Measurements from ENCODE around the gene WASF2.

WASF2 gene

DNA sequence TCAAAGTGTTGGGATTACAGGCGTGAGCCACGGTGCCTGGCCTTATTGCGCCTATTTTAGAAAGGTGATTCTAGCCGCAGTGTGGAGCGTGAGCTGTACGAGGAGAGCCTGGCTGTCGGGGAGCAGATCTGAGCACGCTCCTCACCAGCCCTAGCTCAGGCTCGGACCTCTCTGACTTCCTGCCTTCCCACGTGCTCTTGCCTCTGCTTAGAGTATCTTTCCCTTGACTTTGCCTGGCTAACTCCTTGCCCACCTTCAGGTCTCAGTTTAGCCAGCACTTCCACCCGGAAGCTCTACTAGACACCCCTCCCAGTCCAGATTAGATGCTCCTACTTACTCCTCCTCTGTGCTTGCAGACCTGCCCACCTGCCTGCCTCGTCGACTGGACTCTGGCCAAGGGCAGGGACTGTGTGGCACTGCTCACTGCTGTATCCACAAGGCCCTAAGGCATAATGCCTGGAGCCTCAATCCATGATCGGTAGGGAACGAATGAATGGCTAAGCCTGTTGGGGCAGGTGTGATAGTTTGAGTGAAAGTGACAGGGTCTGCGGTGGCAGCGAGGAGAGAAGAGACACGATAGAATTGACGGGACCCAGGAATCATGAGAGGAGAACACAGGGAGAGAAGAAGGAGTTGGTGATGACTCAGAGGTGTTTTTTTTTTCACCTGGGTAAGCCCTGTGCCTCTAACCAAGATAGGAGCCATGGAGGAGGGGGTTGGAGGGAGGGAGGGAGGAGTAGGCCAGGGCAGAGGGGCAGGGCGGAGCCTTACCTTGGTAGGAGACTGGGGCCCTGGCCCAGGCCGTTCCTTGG, 28.1 kb upstream of the WASF2 start:
- H2BK5ac ChIP-seq (ENCODE audit: low read depth, low read length, poor library complexity, severe bottlenecking) = no peak overlapping the region
- no peak overlapping the region for H2BK120ac ChIP-seq (ENCODE audit: low read depth, low read length)
- no peak overlapping the region for H3K27ac ChIP-seq (ENCODE audit: low read length, poor library complexity, severe bottlenecking)
- H3K4me1 ChIP-seq (ENCODE audit: control insufficient read depth, insufficient read depth, low read depth, low read length) = peaks cover 33% of the 10 kb centered on the region
- no peak overlapping the region for H3K4me3 ChIP-seq (ENCODE audit: insufficient read depth in 1 of 2, low read depth in 1 of 2, low read length in 2 of 2)
- no peak overlapping the region for H4K91ac ChIP-seq (ENCODE audit: low read length)
- no peak overlapping the region for H3K4me2 ChIP-seq (ENCODE audit: low read length, poor library complexity, severe bottlenecking)
- DNase-seq = no peak
- H2BK12ac ChIP-seq (ENCODE audit: low read length in 2 of 2) = peak overlapping the region; percentile 38 to 75
- H3K27me3 ChIP-seq (ENCODE audit: control insufficient read depth in 1 of 2, insufficient read depth in 1 of 2, low read length in 2 of 2) = no peaks in the 10 kb centered on the region
- no peaks in the 10 kb centered on the region for H3K9me3 ChIP-seq (ENCODE audit: control insufficient read depth, low read length)
- no peaks in the 10 kb centered on the region for H3K79me1 ChIP-seq (replicated peaks; ENCODE audit: low read length, poor library complexity, severe bottlenecking)
- 80% methylated on average over 20 of the region's 21 CpGs for WGBS
- H3K9ac ChIP-seq (ENCODE audit: low read length) = no peak overlapping the region
- no peak overlapping the region for H2BK15ac ChIP-seq (ENCODE audit: low read depth, poor library complexity, severe bottlenecking)
- no peak overlapping the region for H2AK5ac ChIP-seq (ENCODE audit: low read length, severe bottlenecking)
- H3K4ac ChIP-seq (ENCODE audit: low read depth in 1 of 2, low read length in 2 of 2) = no peak overlapping the region
- H3K14ac ChIP-seq (ENCODE audit: low read length in 2 of 2) = no peak overlapping the region
- H3K18ac ChIP-seq (ENCODE audit: low read depth in 1 of 2, low read length in 2 of 2) = peak overlapping the region in 1 of 2 experiments; percentile 42
- no peaks in the 10 kb centered on the region for H3K36me3 ChIP-seq (ENCODE audit: control insufficient read depth in 1 of 2, insufficient read depth in 2 of 2, low read depth in 1 of 2, low read length in 2 of 2)
- H2AFZ ChIP-seq (ENCODE audit: low read depth, low read length) = no peak overlapping the region
- no peak overlapping the region for H3K23ac ChIP-seq (ENCODE audit: low read length in 2 of 2)
- no peak overlapping the region for H4K8ac ChIP-seq (ENCODE audit: low read length)

DNA sequence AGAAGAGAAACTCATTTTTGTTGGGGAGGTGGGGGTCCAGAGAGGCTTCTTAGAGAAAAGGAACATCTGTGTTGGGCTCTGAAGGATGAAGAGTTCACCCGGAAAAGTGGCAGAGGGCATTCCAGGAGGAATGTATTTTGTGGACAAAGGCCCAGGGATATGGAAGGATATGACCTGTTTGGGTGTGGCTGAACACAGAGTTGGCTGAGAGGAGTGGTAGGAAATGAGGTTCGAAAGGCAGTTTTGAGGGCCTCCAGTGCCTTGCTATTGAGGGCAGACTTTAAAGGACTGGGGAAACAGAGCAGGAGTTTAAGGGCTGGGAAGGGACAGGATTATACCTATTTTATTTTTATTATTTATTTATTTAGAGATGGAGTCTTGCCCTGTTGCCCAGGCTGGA, 27.3 kb upstream of the WASF2 start:
- Histone ChIP-seq H2BK12ac (ENCODE audit: low read length in 2 of 2) (no peak overlapping the region), H2AK5ac (ENCODE audit: low read length, severe bottlenecking) (no peak overlapping the region), H3K27me3 (ENCODE audit: control insufficient read depth in 1 of 2, insufficient read depth in 1 of 2, low read length in 2 of 2) (no peaks in the 10 kb centered on the region), H4K91ac (ENCODE audit: low read length) (no peak overlapping the region), H3K36me3 (ENCODE audit: control insufficient read depth in 1 of 2, insufficient read depth in 2 of 2, low read depth in 1 of 2, low read length in 2 of 2) (no peaks in the 10 kb centered on the region), H2BK5ac (ENCODE audit: low read depth, low read length, poor library complexity, severe bottlenecking) (no peak overlapping the region), H3K4ac (ENCODE audit: low read depth in 1 of 2, low read length in 2 of 2) (no peak overlapping the region), H3K18ac (ENCODE audit: low read depth in 1 of 2, low read length in 2 of 2) (no peak overlapping the region), H2AFZ (ENCODE audit: low read depth, low read length) (no peak overlapping the region), H3K4me1 (ENCODE audit: control insufficient read depth, insufficient read depth, low read depth, low read length) (peaks cover 26% of the 10 kb centered on the region), H2BK120ac (ENCODE audit: low read depth, low read length) (no peak overlapping the region), H3K14ac (ENCODE audit: low read length in 2 of 2) (no peak overlapping the region), H3K9ac (ENCODE audit: low read length) (no peak overlapping the region), H3K4me2 (ENCODE audit: low read length, poor library complexity, severe bottlenecking) (no peak overlapping the region), H3K27ac (ENCODE audit: low read length, poor library complexity, severe bottlenecking) (no peak overlapping the region), H3K23ac (ENCODE audit: low read length in 2 of 2) (no peak overlapping the region), H2BK15ac (ENCODE audit: low read depth, poor library complexity, severe bottlenecking) (no peak overlapping the region), H4K8ac (ENCODE audit: low read length) (no peak overlapping the region), H3K9me3 (ENCODE audit: control insufficient read depth, low read length) (no peaks in the 10 kb centered on the region), H3K79me1 (replicated peaks; ENCODE audit: low read length, poor library complexity, severe bottlenecking) (no peaks in the 10 kb centered on the region), H3K4me3 (ENCODE audit: insufficient read depth in 1 of 2, low read depth in 1 of 2, low read length in 2 of 2) (no peak overlapping the region)
- 87% methylated on average over 2 of the region's 2 CpGs for WGBS
- no peak for DNase-seq

DNA sequence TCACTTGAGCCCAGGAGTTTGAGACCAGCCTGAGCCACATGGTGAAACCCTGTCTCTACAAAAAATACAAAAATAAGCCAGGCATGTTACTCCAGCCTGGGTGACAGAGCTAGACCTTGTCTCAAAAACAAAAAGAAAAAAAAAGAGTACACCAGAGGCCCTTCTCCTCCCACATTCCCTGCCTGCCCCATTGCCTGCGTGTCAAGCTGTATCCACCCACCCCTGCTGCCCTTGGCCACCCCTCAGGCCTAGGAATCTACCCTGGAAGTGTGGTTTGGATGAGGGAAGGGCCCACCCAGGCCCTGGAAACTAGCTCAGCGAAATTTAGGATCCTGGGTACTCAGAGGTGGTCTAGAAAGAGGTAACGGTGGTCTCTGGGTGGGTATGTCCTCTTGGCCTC, 25.7 kb upstream of the WASF2 start:
- no peak for DNase-seq
- no peak overlapping the region for H3K27ac ChIP-seq (ENCODE audit: low read length, poor library complexity, severe bottlenecking)
- H3K23ac ChIP-seq (ENCODE audit: low read length in 2 of 2) = no peak overlapping the region
- no peak overlapping the region for H3K4me3 ChIP-seq (ENCODE audit: insufficient read depth in 1 of 2, low read depth in 1 of 2, low read length in 2 of 2)
- WGBS = 94% methylated on average over 2 of the region's 3 CpGs
- no peak overlapping the region for H3K9ac ChIP-seq (ENCODE audit: low read length)
- H4K8ac ChIP-seq (ENCODE audit: low read length) = peak overlapping the region; percentile 51
- peaks cover 19% of the 10 kb centered on the region for H3K4me1 ChIP-seq (ENCODE audit: control insufficient read depth, insufficient read depth, low read depth, low read length)
- H2BK15ac ChIP-seq (ENCODE audit: low read depth, poor library complexity, severe bottlenecking) = peak overlapping the region; percentile 18
- H3K9me3 ChIP-seq (ENCODE audit: control insufficient read depth, low read length) = no peaks in the 10 kb centered on the region
- H2BK120ac ChIP-seq (ENCODE audit: low read depth, low read length) = no peak overlapping the region
- H2AFZ ChIP-seq (ENCODE audit: low read depth, low read length) = no peak overlapping the region
- no peak overlapping the region for H4K91ac ChIP-seq (ENCODE audit: low read length)
- H3K27me3 ChIP-seq (ENCODE audit: control insufficient read depth in 1 of 2, insufficient read depth in 1 of 2, low read length in 2 of 2) = no peaks in the 10 kb centered on the region
- no peaks in the 10 kb centered on the region for H3K36me3 ChIP-seq (ENCODE audit: control insufficient read depth in 1 of 2, insufficient read depth in 2 of 2, low read depth in 1 of 2, low read length in 2 of 2)
- no peaks in the 10 kb centered on the region for H3K79me1 ChIP-seq (replicated peaks; ENCODE audit: low read length, poor library complexity, severe bottlenecking)
- H3K4me2 ChIP-seq (ENCODE audit: low read length, poor library complexity, severe bottlenecking) = no peak overlapping the region
- no peak overlapping the region for H3K18ac ChIP-seq (ENCODE audit: low read depth in 1 of 2, low read length in 2 of 2)
- H2BK5ac ChIP-seq (ENCODE audit: low read depth, low read length, poor library complexity, severe bottlenecking) = no peak overlapping the region
- peak overlapping the region in 1 of 2 experiments; percentile 38 for H2BK12ac ChIP-seq (ENCODE audit: low read length in 2 of 2)
- no peak overlapping the region for H3K4ac ChIP-seq (ENCODE audit: low read depth in 1 of 2, low read length in 2 of 2)
- no peak overlapping the region for H2AK5ac ChIP-seq (ENCODE audit: low read length, severe bottlenecking)
- no peak overlapping the region for H3K14ac ChIP-seq (ENCODE audit: low read length in 2 of 2)

DNA sequence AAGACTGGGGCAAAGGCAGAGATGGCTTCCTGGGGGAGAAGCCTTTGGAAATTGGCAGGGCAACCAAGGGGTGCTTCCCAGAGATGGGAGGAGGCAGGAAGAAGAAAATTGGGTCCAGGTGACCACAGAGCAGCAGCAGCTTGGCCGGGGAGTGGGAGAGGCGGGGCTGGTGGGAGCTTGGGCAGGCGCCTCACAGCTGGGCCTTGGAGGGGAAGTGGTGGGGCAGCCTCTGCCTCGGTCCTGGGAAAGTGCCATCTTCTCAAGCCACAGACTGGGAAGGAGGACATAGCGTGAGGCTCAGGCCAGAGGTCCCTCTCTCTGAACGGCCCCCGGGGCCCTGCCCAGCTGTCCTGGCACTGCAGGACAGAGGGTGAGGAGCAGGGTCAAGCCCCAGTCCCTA, 24.0 kb upstream of the WASF2 start:
- Histone ChIP-seq H3K9me3 (ENCODE audit: control insufficient read depth, low read length) (no peaks in the 10 kb centered on the region), H3K18ac (ENCODE audit: low read depth in 1 of 2, low read length in 2 of 2) (no peak overlapping the region), H3K36me3 (ENCODE audit: control insufficient read depth in 1 of 2, insufficient read depth in 2 of 2, low read depth in 1 of 2, low read length in 2 of 2) (no peaks in the 10 kb centered on the region), H3K4me1 (ENCODE audit: control insufficient read depth, insufficient read depth, low read depth, low read length) (peaks cover 5% of the 10 kb centered on the region), H3K9ac (ENCODE audit: low read length) (no peak overlapping the region), H3K27me3 (ENCODE audit: control insufficient read depth in 1 of 2, insufficient read depth in 1 of 2, low read length in 2 of 2) (no peaks in the 10 kb centered on the region), H2BK120ac (ENCODE audit: low read depth, low read length) (no peak overlapping the region), H2BK15ac (ENCODE audit: low read depth, poor library complexity, severe bottlenecking) (no peak overlapping the region), H3K4ac (ENCODE audit: low read depth in 1 of 2, low read length in 2 of 2) (no peak overlapping the region), H2AK5ac (ENCODE audit: low read length, severe bottlenecking) (no peak overlapping the region), H3K4me3 (ENCODE audit: insufficient read depth in 1 of 2, low read depth in 1 of 2, low read length in 2 of 2) (no peak overlapping the region), H4K8ac (ENCODE audit: low read length) (no peak overlapping the region), H3K79me1 (replicated peaks; ENCODE audit: low read length, poor library complexity, severe bottlenecking) (no peaks in the 10 kb centered on the region), H2BK12ac (ENCODE audit: low read length in 2 of 2) (no peak overlapping the region), H2BK5ac (ENCODE audit: low read depth, low read length, poor library complexity, severe bottlenecking) (no peak overlapping the region), H4K91ac (ENCODE audit: low read length) (peak overlapping the region; percentile 2), H3K27ac (ENCODE audit: low read length, poor library complexity, severe bottlenecking) (no peak overlapping the region), H3K23ac (ENCODE audit: low read length in 2 of 2) (no peak overlapping the region), H2AFZ (ENCODE audit: low read depth, low read length) (no peak overlapping the region), H3K4me2 (ENCODE audit: low read length, poor library complexity, severe bottlenecking) (no peak overlapping the region), H3K14ac (ENCODE audit: low read length in 2 of 2) (no peak overlapping the region)
- no peak for DNase-seq
- 81% methylated on average over 7 of the region's 7 CpGs for WGBS

Measured in mesenchymal stem cell (in vitro differentiated cells and primary cell).